Measurements from ENCODE around the gene TOP3A.
"Not testable (repeated sequence)": the region's sequence is repeated elsewhere in the genome, so short reads cannot be mapped to it uniquely, and the experiment has no call there.

The TOP3A gene

DNA sequence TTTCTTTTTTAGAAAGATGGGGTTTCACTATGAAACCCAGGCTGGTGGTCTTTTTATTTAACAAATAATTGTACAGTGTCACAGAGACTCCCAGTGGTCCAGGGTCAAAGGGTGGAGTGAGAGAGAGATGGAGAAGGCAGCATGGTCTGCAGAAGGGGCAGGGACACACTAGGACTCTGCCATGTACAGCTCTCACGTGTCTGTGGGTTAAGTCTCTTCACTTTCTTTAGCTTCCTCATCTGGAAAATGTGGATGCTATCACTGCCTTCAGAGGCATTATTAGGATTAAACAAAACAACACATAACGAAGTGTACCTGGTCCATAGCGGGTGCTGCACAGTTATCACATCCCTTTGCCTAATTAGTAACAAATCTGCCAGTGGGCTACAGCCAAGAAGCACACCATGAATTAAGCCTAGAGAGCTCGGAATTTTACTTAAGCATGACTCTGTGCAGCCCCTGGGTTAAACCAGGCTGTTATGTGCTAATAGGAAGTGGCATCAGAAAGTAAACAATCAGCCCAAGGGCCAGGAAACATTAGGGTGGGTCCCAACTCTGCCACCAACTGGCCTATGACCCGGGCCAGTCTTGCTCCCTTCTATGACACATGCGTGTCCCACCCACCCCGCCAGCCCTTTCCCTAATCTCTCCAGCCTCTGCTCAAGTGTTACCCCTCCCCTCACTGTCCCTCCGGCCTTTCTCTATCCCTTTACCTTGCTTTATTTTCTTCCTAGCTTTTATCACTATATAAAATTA lies 13.9 kb downstream of the TOP3A start:
- TF ChIP-seq, protein P1, sequence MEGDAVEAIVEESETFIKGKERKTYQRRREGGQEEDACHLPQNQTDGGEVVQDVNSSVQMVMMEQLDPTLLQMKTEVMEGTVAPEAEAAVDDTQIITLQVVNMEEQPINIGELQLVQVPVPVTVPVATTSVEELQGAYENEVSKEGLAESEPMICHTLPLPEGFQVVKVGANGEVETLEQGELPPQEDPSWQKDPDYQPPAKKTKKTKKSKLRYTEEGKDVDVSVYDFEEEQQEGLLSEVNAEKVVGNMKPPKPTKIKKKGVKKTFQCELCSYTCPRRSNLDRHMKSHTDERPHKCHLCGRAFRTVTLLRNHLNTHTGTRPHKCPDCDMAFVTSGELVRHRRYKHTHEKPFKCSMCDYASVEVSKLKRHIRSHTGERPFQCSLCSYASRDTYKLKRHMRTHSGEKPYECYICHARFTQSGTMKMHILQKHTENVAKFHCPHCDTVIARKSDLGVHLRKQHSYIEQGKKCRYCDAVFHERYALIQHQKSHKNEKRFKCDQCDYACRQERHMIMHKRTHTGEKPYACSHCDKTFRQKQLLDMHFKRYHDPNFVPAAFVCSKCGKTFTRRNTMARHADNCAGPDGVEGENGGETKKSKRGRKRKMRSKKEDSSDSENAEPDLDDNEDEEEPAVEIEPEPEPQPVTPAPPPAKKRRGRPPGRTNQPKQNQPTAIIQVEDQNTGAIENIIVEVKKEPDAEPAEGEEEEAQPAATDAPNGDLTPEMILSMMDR (IDR thresholded peaks at IDR 0.05; ENCODE audit: low read depth, low read length): no peak
- DNase-seq (ENCODE audit: low read depth in 2 of 2): no peak
- H3K4me3 ChIP-seq (replicated peaks in 1 of 2; ENCODE audit: low read depth in 2 of 2, low read length in 2 of 2): no peak overlapping the region

DNA sequence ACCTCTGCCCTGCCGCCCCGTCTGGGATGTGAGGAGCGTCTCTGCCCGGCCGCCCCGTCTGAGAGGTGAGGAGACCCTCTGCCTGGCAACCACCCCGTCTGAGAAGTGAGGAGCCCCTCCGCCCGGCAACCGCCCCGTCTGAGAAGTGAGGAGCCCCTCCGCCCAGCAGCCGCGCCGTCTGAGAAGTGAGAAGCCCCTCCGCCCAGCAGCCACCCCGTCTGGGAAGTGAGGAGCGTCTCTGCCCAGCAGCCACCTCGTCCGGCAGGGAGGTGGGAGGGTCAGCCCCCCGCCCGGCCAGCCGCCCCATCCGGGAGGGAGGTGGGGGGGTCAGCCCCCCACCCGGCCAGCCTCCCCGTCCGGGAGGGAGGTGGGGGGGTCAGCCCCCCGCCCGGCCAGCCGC lies 16.7 kb downstream of the TOP3A start:
- H3K4me3 ChIP-seq (replicated peaks in 1 of 2; ENCODE audit: low read depth in 2 of 2, low read length in 2 of 2); DNase-seq (ENCODE audit: low read depth in 2 of 2): not testable (repeated sequence)

DNA sequence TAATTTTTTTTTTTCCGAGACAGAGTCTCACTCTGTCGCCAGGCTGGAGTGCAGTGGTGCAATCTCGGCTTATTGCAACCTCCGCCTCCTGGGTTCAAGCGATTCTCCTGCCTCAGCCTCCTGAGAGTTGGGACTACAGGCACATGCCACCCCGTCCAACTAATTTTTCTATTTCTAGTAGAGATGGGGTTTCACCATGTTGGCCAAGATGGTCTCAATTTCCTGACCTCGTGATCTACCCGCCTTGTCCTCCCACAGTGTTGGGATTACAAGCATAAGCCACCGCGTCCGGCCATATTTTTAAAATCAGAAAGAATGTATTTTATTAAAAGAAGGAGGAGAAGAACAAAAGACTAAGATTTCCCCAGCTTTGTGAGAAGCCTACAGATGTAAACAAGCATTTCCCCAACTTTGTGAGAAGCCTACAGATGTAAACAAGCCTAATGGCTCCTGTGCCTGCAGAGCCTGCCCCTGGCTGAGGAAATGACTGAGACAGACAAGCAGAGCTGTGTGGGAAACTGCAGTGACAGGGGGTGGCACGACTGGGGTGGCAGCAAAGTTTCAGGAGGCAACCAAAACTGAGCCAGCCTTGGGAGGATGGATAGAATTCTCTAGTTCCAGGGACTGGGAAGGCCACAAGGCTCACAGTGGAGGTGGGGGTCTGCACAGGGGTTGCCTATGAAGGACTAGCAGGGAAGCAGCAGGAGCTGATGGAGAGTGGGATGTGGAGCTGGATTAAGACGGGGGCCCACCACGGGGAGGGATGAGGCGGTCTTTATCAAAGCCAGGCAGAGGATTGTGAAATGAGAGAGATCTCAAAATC lies 22.9 kb downstream of the TOP3A start:
- TF ChIP-seq, protein P1 (IDR thresholded peaks at IDR 0.05; ENCODE audit: low read depth, low read length): no peak
- H3K4me3 ChIP-seq (replicated peaks in 1 of 2; ENCODE audit: low read depth in 2 of 2, low read length in 2 of 2): no peak overlapping the region
- DNase-seq (ENCODE audit: low read depth in 2 of 2): no peak

DNA sequence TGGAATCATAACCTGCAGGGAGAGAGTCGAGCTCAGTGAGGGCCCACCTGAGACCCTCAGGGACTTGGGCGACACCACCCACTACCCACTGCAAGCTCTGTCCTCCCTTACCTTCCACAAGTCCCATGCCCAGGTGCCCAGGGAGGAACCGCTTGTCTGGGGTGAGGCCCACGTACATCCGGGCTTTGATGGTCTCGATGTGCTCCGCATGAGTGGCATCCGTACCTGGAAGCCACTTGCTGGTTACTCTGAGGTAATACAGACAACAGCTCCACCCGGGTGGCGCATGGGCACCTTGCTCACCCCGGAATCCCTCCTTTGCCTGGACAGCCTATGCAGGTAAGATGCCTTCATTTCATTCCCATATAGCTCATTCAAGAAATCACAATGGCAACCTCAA lies 29.5 kb downstream of the TOP3A start:
- DNase-seq (ENCODE audit: low read depth in 2 of 2): no peak
- TF ChIP-seq, protein P1 (IDR thresholded peaks at IDR 0.05; ENCODE audit: low read depth, low read length): no peak

DNA sequence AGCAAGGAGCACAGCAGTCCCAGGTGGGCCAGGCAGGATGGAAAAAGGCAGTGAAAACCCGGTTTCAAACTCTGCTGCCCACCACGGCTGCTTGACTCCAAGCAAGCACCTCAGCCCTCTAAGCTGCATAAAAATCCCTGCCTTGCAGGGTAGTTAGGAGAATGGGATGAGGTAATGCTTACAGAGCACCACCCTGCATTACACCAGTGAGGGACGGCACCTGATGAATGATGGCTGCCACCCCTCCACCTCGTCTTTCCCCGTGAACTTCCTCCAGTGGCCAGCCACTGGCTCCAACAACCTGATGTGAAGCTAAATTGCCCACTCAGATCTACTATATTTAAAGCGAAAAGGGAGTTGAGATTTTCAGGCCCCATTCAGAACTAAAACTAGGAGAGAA lies 33.0 kb downstream of the TOP3A start:
- no peak for DNase-seq (ENCODE audit: low read depth in 2 of 2)

More for the DNA sequence above, 29.5 kb downstream of the TOP3A start:
- no peak overlapping the region for H3K4me3 ChIP-seq (replicated peaks in 1 of 2; ENCODE audit: low read depth in 2 of 2, low read length in 2 of 2)

DNA sequence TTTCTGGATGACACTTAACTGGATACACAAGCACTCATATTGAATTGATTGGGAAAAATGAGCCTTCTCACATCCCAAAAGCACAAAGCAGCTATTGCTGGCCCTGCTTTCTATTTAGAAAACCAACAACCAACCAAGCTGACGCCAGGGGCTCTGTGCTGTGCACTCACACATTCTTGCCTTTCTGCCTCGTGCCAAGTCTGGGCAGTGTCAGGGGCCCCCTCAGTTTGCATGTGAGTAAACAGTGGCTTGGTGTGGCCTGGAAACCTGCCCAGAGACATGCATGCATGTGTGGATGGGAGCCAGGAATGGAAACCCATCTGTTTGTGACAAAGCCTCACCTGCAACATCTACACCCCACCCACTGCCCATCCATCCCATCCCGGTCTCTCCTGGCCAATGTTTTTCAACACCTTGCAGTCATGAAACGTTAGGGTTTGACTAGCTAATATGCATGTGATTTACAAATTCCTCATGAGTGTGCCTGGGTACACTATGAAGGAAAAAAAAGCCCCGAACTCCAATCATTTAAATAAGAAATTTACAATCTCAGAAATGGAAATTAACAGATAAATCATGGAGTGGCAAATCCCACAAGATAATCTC lies 33.9 kb downstream of the TOP3A start:
- peak in 1 of 2 donors; percentile 30 for DNase-seq (ENCODE audit: low read depth in 2 of 2)
- TF ChIP-seq, protein P1 (IDR thresholded peaks at IDR 0.05; ENCODE audit: low read depth, low read length): no peak
- no peak overlapping the region for H3K4me3 ChIP-seq (replicated peaks in 1 of 2; ENCODE audit: low read depth in 2 of 2, low read length in 2 of 2)

More for the DNA sequence above, 33.0 kb downstream of the TOP3A start:
- TF ChIP-seq, protein P1 (IDR thresholded peaks at IDR 0.05; ENCODE audit: low read depth, low read length): no peak
- no peak overlapping the region for H3K4me3 ChIP-seq (replicated peaks in 1 of 2; ENCODE audit: low read depth in 2 of 2, low read length in 2 of 2)

DNA sequence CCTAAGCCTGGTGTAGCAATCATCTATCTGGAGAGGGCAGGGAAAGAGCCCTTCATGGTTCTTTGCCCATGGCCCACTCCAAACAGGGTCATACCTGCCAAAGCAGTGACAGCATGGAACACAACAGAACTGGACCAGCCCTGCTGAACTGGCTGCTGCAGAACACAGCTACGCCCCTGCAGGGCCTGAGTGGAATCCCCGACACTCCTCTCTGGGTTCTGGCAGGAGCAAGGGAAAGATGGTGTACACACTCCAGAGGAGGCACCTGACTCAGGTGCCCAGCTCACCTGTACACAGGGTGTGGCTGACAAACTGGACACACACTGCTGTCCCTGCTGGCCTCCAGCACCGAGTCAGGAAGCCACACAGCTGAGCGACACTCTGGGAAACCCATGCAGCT lies 34.5 kb downstream of the TOP3A start:
- DNase-seq (ENCODE audit: low read depth in 2 of 2): no peak
- TF ChIP-seq, protein P1 (IDR thresholded peaks at IDR 0.05; ENCODE audit: low read depth, low read length): no peak
- H3K4me3 ChIP-seq (replicated peaks in 1 of 2; ENCODE audit: low read depth in 2 of 2, low read length in 2 of 2): no peak overlapping the region

Measured in cardiac fibroblast (primary cell).